PC-3 (cell line): ENCODE results near the gene EP400.

Experiments
- EZH2 ChIP-seq: fragments of 300-600 bp; sonication (generic); IDR thresholded peaks from one replicate; pipeline ENCODE4 v1.6.1; 2017; ENCODE audit warnings: antibody characterized with exemption, mild to moderate bottlenecking, low read length; ENCODE audit not compliant: unreplicated experiment
- EZH2phosphoT487 ChIP-seq: fragments of 300-600 bp; sonication (generic); IDR thresholded peaks from 2 replicates; pipeline ENCODE4 v1.6.1; 2018; ENCODE audit warnings: mild to moderate bottlenecking, antibody characterized with exemption, low read length, borderline replicate concordance
- TF ChIP-seq, protein P1 (sequence below): fragments of 300-600 bp; sonication (generic); conservative IDR thresholded peaks from 2 replicates; pipeline ENCODE4 v1.5.1; 2017; ENCODE audit warnings: antibody characterized with exemption, low read depth, mild to moderate bottlenecking, low read length

DNA sequence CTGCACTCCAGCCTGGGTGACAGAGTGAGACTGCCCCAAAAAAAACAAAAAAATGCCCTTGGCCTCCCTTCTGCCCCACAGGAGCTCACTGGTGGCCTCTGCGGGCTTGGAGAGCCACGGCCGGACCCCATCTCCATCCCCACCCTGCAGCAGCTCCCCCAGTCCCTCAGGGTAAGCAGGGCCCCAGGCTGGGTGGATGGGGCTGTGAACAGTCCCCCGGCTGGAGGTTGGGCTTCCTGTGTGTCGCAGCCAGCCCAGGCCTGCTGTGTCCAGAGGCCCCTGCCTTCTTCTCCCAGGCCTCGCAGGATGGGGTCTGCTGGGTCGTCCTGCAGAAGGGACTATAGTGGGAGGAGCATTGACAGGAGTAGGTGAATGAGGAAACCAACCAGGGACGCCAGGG, 36.1 kb upstream of the EP400 start:
- TF ChIP-seq, protein P1, sequence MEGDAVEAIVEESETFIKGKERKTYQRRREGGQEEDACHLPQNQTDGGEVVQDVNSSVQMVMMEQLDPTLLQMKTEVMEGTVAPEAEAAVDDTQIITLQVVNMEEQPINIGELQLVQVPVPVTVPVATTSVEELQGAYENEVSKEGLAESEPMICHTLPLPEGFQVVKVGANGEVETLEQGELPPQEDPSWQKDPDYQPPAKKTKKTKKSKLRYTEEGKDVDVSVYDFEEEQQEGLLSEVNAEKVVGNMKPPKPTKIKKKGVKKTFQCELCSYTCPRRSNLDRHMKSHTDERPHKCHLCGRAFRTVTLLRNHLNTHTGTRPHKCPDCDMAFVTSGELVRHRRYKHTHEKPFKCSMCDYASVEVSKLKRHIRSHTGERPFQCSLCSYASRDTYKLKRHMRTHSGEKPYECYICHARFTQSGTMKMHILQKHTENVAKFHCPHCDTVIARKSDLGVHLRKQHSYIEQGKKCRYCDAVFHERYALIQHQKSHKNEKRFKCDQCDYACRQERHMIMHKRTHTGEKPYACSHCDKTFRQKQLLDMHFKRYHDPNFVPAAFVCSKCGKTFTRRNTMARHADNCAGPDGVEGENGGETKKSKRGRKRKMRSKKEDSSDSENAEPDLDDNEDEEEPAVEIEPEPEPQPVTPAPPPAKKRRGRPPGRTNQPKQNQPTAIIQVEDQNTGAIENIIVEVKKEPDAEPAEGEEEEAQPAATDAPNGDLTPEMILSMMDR: no peak
- no peak for TF ChIP-seq EZH2
- no peak for TF ChIP-seq EZH2phosphoT487
